Amniotic stem cell (primary cell): ENCODE data around the gene WASHC2A.
"Not testable (repeated sequence)": the region's sequence is repeated elsewhere in the genome, so short reads cannot be mapped to it uniquely, and the experiment has no call there.

ENCODE experiments used
- DNase-seq: peaks from one replicate; lab custom pipeline; 2025; lab: John Stamatoyannopoulos, UW

WASHC2A gene

GRCh38 chr10:50067546-50068351 lies at the start of gene WASHC2A:
TSS of gene WASHC2A (plus strand) at chr10:50067954. CDS start at chr10:50068006, 52 bp downstream.
- peak; percentile 32 for DNase-seq

- not testable (repeated sequence) for DNase-seq
Observed at GRCh38 chr10:50019279-50019678, 48.5 kb upstream of the WASHC2A start.

DNA sequence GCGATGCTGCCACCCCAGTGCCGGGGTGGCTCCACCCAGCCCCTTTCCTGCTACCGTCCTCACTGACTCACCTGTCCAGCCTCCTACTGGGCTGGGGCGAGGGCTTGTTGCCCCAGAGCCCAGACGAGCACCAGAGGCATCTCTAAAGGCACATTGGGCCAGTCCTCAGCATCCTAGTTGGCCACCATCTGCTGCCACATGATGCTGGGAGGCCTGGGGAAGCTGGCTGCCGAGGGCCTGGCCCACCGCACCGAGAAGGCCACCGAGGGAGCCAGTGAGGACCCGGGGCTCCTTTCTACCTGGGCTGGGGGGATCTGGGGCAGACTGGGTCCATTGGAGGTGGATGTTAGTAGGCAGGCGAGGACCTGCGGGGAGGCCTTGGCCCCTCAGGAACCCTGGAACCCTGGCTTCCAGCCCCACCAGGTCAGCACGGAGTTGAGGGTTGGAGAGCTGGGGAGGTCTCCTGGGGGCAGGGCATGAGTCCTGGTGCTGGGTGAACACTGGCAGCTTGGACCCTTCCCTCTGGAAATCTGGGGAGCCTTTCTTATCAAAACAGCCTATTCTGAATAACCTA lies 47.2 kb upstream of the WASHC2A start:
- not testable (repeated sequence) for DNase-seq

DNA sequence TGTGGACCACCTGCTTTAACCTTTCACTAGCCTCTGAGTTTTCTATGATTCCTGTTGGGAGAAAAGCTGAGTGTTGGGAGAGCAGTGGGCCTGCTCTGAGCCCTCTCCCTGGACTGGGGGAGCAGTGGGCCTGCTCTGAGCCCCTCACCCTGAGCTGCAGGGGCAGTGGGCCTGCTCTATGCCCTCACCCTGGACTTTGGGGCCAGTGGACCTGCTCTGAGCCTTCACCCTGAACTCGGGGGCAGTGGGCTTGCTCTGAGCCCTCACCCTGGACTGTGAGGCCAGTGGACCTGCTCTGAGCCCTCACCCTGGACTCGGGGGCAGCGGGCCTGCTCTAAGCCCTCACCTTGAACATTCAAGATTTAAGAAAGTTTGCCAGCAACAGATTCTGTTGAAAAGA lies 46.1 kb upstream of the WASHC2A start:
- no peak for DNase-seq

DNA sequence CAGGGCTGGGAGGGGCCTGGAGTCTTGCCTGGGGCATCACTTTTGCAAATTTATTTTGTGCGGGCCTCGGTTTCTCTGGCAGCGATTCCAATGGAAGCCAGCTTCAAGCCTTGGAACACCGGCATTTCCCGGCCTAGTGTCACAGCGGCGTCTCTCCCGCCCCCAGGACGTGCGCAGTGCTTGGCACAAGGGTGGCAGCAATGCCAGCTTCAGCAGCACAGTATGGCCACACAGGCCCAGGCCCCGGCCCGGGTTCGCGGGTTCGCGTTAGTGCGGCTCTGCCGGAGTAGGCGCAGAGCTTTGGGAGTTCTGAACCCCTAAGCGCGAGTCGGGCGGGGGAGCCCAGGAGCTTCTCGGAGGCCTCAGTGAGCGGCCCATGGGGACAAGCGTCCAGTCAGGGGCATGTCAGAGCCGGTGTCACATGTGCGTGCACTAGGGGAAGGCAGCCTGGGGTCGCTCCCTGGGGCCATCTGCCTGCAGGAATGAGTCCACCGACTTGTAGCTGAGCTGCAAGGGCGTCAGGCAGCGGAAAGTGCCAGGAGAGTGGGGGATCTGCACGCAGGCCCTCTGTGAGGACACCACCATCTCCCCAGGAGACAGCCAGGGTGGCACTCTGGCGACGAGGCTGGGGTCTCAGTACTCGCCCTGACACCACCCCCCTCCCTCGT lies 42.9 kb upstream of the WASHC2A start:
- DNase-seq: not testable (repeated sequence)

DNA sequence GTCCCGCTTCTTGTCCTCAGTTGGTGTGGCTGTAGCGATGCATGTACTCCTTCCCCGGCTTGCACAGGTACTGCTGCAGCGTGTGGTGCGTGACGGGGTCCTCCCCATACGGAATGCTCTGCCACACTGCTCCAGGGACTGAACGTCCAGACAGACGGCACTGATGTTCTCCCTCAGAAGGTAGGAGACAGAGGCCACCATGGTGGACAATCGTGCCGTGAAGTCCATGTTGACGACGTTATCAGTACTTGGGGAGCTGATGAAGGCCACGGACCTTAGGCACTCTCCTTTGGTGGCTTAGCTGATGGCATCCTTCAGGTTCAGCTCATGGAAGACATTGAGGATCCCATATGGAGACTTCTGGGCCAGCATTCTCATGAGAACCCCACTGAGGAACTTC lies 42.1 kb upstream of the WASHC2A start:
- DNase-seq: no peak

- no peak for DNase-seq
Observed at GRCh38 chr10:50027195-50027594, 40.6 kb upstream of the WASHC2A start.

DNA sequence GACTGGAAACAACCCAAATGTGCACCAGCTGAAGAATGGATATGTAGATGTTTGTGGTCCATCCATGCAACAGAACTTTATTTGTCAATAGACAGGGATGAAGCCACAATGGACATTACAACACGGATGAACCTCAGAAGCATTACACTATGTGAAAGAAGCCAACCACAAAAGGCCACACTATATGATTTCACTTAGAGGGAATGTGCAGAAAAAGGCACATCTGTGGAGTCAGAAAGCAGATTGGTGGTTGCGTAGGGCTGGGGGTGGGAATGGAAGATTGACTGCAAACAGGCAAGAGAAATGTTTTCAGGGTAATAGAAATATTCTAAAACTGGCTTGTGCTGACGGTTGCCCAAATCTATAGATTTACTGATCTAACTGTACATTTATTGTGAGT lies 34.3 kb upstream of the WASHC2A start:
- no peak for DNase-seq

DNA sequence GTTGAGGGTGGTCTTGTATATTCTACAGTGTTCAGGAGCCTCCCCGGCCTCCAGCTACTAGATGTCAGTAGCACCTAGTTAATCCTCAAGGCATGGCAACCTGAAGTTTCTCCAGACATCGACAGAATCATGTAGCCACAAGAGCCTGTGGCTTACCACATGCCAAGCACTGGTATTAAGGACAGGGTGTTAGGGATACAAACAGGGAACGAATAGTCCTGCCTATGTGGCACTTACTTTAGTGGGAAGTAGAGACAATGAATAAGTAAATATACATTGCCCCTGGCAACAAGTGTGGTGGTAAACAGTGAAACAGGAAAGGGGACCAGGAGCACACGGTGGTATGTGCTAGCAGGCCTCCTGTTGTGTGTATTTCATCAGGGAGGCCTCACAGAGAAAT lies 32.4 kb upstream of the WASHC2A start:
- DNase-seq: not testable (repeated sequence)

DNA sequence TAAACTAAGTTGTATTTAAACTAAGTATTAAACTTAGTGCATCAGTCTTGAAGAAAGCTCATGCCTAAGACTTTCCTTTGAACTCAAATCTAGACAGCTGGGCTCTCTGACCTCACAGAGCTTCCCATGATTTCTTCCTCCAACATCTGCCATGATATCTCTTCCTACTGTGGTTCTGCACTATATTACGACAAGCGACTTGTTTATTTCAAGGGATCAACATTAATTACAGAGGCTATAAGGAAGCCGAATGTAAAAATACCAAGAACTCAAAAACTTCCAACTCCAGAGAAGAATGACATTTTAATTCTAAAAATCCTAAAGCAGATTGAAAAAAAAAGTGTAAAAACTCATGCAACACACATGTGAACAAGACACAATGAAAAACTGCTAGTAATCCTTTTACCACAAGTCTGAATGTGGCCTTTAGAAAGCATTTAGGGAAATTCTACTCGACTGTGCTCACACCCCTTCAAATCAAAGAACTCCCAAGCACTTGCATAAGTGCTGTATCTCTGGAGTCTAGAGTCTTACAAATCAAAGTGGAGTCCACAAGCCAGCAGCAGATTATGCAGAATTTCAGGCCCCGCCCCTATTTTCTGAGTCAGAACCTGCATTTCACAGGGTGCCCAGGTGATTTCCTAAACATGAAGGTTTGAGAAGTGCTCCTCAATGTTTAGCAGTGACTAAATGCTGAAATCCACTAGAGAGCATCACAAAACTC lies 22.7 kb upstream of the WASHC2A start:
- DNase-seq: no peak

DNA sequence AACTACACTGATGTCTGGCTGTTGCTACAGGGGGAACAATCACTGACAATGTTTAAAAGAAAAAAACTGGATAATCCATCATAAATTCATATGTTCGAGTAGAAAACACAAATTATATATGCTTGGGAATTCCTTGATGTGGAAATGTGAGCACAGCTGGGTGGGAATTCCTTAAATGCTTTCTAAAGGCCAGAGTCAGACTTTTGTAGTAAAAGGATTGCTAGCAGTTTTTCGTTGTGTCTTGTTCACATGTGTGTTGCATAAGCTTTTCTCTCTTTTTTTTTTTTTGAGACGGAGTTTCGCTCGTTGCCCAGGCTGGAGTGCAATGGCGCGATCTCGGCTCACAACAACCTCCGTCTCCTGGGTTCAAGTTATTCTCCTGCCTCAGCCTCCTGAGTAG lies 21.3 kb upstream of the WASHC2A start:
- not testable (repeated sequence) for DNase-seq

- not testable (repeated sequence) for DNase-seq
Observed at GRCh38 chr10:50047594-50047993, 20.2 kb upstream of the WASHC2A start.

- DNase-seq: peak; percentile 1
Observed at GRCh38 chr10:50051995-50052660, 15.6 kb upstream of the WASHC2A start.

DNA sequence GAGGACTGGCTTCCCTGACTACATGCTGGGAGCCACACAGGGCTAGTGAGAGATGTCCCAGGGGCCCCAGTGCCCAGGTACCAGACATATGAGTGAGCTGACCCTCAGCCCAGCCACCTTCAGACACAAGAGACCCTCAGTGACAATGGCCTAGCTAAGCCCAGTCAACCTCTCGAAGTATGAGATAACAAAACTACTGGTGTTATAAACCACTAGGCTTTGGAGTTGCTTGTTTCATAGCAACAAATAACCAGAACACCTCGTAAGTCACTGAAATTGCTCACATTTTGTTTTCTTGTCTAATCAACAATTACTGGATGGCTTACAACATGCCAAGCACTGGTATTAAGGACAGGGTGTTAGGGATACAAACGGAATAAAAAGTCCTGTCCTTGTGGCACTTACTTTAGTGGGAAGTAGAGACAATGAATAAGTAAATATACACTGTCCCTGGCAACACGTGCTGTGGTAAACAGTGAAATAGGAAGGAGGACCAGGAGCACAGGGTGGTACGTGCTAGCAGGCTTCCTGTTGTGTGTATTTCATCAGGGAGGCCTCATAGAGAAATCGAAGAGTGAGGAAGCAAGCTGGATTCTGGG lies 14.9 kb upstream of the WASHC2A start:
- not testable (repeated sequence) for DNase-seq

DNA sequence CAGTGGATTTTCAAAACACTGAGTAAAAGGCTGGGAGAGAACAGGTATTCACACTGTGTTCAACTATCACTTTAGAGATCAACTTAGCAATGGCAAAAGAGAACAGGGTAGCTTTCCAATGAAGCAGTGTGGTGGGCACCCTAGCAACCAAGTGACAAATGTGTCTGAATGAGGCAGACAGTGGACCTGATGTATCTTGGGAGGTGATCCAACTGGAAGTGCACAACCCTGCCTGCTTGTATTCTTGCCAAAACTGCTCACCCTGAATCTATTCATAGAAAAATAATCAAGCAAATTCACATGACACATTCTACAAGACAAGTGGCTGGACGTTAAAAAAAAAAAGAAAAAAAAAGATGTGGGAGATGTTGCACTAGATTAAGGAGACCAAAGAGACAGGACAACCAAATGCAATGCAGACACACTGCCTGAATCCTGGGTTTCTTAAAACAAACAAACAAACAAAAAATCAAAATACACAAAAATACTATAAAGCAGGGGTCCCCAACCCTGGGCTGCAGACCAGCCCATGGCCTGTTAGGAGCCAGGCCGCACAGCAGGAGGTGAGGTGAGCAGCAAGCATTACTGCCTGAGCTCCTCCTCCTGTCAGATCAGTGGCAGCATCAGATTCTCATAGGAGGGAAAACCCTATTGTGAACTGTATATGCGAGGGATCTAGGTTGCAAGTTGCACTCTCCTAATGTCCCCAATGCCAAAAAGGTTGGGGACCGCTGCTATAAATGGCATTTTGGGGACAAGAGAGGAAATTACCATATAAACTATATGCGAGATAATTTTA lies 12.1 kb upstream of the WASHC2A start:
- DNase-seq: not testable (repeated sequence)

DNA sequence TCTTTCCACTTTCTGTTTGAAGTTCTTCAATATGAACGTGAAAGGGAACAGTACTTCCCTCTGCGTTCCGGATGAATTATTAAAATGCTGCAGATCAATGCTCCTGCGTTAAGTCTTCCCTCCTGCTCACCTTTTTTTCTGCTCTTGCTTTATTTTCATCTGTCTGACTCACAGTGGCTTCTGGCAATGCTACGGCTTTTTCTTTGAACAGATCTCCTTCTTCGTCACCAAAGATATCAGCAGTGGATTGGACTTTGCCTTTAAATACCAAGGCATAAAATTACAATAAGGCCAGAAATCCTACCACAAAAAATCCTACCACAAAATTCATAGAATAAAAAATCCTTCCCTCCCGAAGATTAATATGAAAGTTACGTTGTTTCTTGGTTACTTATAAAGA lies 11.1 kb upstream of the WASHC2A start:
- not testable (repeated sequence) for DNase-seq

GRCh38 chr10:50058727-50059126 lies 9.0 kb upstream of the WASHC2A start:
- not testable (repeated sequence) for DNase-seq

- not testable (repeated sequence) for DNase-seq
Observed at GRCh38 chr10:50059946-50060345, 7.8 kb upstream of the WASHC2A start.

DNA sequence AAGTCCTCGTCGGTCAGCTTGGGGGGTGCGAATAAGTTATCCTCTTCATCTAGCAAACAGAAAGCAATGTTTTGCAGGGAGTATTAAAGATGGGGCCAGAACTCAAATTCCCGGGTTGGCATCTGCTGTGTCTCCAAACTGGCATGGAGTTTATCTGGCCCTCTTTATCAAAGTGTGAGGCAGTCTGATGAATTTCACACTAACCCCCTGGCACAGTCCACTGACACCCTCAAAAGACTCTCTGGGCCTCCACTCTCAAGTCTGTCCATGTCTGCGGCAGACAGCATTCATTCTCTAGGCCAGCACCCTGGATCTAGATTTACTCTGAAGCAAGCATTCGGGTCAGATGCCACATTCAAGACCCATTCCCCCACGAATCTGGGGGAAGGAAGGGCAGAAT lies 6.2 kb upstream of the WASHC2A start:
- not testable (repeated sequence) for DNase-seq

DNA sequence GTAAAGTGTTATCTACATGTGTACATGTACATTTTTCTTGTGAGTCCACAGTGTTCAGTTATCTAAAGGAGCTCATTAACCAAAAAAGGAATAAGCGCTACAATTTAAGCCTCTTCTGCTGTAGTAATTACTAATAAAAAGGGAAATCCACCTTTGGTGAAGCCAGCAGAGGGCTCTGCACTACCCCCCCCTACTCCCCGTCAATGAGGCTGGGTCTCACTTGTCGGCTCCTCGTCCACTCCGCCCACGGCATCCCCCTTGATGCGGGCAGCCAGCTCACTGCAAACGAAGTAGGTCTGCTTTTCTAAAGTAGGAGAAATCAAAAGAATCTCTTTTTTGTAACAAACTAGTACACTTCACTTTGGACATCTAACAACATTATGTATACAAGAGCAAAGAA lies 4.7 kb upstream of the WASHC2A start:
- DNase-seq: no peak

GRCh38 chr10:50068352-50068659 lies 552 bp downstream of the WASHC2A start:
- DNase-seq: not testable (repeated sequence)
